ENCODE measurements around the gene HIPK1.
"Not testable (repeated sequence)": the region's sequence is repeated elsewhere in the genome, so short reads cannot be mapped to it uniquely, and the experiment has no call there.

HIPK1 gene

DNA sequence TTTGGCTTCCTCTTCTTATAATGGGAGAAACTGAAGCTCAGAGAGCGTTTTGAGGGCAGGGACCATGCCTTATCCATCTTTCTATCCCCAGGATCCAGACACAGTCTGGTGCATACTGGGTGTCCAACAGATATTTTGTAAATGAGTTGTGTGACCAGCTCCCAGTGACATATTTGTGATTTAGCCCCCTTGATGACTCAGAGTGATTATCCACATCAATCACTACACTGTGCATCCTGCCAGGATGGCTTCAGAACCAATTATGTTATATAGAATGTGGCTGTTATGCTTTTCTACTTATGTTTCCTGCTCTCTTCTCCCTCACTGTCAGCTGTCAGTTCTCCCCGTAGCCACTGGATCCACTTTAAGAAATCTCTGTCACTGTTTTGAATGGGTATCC, 61.4 kb downstream of the HIPK1 start:
- FAIRE-seq (no peak), DNase-seq (ENCODE audit: insufficient read length, low spot score) (no peak)
- TF ChIP-seq POLR2A (IDR thresholded peaks at IDR 0.05; ENCODE audit: low read depth, low read length), result no peak

- FAIRE-seq (no peak), DNase-seq (ENCODE audit: insufficient read length, low spot score) (no peak)
- no peak for TF ChIP-seq POLR2A (IDR thresholded peaks at IDR 0.05; ENCODE audit: low read depth, low read length)
Measured at GRCh38 chr1:113990961-113991360, 61.8 kb downstream of the HIPK1 start.

DNA sequence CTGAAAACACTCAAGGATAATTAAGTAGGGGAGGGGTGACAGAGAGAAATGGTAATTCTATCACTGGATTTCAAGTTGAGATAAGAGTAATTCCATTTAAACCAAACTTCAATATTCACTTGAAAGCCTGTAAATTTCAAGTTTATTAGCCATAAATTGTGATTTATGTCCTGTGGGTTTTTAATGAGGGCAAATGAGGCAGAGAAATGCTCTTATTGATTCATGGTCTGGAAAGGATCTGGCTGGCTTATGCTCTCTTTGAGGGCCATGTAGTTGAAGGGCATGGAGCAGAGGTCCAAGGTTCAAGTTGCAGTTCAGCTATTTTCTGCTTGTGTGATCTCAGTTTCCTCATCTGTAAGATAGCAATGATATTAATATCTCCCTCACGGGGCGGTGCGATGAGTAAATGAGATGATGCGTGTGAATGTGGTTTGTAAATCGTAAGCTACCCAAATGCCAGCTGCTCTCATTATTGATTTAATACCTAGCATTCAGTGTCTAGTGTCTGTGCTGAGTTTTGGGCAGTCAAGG, 62.4 kb downstream of the HIPK1 start:
- DNase-seq (ENCODE audit: insufficient read length, low spot score), result no peak
- no peak for TF ChIP-seq POLR2A (IDR thresholded peaks at IDR 0.05; ENCODE audit: low read depth, low read length)
- no peak for FAIRE-seq

DNA sequence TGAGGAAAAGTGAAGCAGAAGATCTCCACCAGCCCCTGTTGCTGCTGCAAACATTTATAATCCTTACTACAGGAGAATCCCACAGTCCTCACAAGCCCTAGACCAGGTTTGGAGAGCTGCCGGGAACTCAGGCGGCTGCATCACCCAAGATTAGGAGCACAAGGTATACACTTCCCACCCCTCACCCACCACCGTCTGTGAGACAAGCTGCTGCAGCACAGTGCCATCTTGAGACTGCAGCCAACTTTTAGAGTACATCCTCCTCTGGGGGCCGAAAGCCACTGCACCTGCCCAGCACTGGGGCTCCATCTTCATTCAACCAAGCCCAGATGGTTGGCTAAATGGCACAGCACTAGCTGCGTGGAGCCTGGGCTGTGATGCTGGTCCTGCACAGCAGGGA, 63.9 kb downstream of the HIPK1 start:
- no peak for TF ChIP-seq POLR2A (IDR thresholded peaks at IDR 0.05; ENCODE audit: low read depth, low read length)
- FAIRE-seq (no peak), DNase-seq (ENCODE audit: insufficient read length, low spot score) (no peak)

GRCh38 chr1:113993766-113994165, 64.6 kb downstream of the HIPK1 start:
- DNase-seq (ENCODE audit: insufficient read length, low spot score) (no peak), FAIRE-seq (no peak)

GRCh38 chr1:113995382-113995781, 66.3 kb downstream of the HIPK1 start:
- no peak for DNase-seq (ENCODE audit: insufficient read length, low spot score)
- TF ChIP-seq POLR2A (IDR thresholded peaks at IDR 0.05; ENCODE audit: low read depth, low read length), result no peak
- no peak for FAIRE-seq

More at GRCh38 chr1:113993766-113994165, 64.6 kb downstream of the HIPK1 start:
- no peak for TF ChIP-seq POLR2A (IDR thresholded peaks at IDR 0.05; ENCODE audit: low read depth, low read length)

- DNase-seq (ENCODE audit: insufficient read length, low spot score) (no peak), FAIRE-seq (no peak)
- TF ChIP-seq POLR2A (IDR thresholded peaks at IDR 0.05; ENCODE audit: low read depth, low read length), result no peak
Measured at GRCh38 chr1:113998361-113998760, 69.2 kb downstream of the HIPK1 start.

GRCh38 chr1:113999233-113999632, 70.1 kb downstream of the HIPK1 start:
- FAIRE-seq, result no peak
- no peak for DNase-seq (ENCODE audit: insufficient read length, low spot score)
- no peak for TF ChIP-seq POLR2A (IDR thresholded peaks at IDR 0.05; ENCODE audit: low read depth, low read length)

DNA sequence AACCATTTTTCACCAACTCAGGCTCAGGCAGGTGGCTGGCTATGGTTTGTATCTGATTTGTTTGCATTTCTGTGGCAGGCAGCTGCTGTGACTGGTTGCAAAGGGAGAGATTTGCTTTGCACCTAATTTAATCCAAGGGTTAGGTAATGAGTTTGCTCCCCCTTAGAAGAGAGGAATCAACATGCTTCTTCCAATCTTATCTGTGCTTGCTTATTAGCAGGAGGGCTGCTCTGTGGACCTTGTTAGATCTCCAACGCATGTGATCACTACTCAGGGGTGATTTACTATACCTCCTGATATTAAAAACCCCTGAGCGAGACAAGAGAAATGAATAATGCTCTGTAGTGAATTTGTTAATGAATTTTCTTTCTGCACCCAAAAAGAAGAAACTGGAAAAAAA, 70.7 kb downstream of the HIPK1 start:
- no peak for FAIRE-seq
- TF ChIP-seq POLR2A (IDR thresholded peaks at IDR 0.05; ENCODE audit: low read depth, low read length), result no peak
- DNase-seq (ENCODE audit: insufficient read length, low spot score), result no peak

GRCh38 chr1:114000406-114000805, 71.3 kb downstream of the HIPK1 start:
- no peak for FAIRE-seq
- no peak for TF ChIP-seq POLR2A (IDR thresholded peaks at IDR 0.05; ENCODE audit: low read depth, low read length)
- DNase-seq (ENCODE audit: insufficient read length, low spot score), result no peak

DNA sequence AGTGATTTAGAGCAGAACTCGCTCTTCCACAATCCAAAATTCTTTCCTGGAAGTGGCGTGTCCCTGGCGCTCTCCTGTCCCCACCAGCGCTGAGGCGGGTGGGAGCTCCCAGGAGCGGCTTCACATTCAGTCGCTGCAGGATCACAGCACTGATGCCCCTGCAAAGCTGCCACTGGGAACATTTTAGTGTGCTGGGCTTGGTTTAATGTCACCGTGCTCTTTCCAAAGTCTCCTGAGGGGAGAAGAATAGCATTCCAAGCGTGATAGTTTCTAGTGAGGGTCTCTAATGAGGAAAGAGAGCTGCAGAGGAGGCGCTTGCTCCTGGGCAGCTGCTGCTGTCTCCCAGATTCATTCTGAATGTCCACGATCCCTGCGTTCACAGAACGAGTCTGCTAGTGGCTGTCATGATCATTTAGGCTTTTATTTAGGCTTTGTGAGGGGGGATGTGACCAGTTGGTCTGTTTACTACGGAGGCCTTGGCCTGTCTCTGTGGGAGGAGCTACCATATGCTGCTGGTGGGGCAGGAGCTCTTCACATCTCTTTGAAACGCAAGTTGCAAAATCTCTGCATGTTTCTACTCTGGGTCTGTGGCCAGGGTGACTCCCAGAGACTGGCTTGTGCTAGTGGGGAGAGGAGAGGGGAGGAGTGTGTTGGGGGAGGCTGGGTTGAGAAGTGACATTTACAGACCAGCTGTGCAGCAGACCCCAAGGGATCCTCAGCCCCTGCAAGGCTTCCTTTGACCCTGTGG, 73.5 kb downstream of the HIPK1 start:
- FAIRE-seq, result no peak
- no peak for DNase-seq (ENCODE audit: insufficient read length, low spot score)
- no peak for TF ChIP-seq POLR2A (IDR thresholded peaks at IDR 0.05; ENCODE audit: low read depth, low read length)

DNA sequence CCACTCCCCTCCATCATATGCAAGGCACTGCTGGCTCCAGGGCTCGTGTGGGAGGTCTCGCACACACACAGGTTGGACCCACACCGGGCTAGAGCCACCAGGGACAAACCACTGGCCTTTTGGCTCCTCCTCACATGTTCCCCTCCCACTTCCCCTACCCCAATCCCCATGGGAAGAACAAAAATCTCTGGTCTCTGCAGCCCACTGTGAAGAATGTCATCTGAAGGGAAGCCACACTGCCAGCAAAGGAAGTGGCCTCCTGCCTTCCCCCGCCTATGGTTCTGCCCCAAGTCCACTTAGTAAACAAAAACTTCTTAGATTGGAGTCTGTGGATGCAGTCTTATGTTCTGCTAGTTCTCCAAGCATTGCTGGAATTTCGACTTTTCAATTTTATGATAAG, 74.3 kb downstream of the HIPK1 start:
- DNase-seq (ENCODE audit: insufficient read length, low spot score) (no peak), FAIRE-seq (no peak)

DNA sequence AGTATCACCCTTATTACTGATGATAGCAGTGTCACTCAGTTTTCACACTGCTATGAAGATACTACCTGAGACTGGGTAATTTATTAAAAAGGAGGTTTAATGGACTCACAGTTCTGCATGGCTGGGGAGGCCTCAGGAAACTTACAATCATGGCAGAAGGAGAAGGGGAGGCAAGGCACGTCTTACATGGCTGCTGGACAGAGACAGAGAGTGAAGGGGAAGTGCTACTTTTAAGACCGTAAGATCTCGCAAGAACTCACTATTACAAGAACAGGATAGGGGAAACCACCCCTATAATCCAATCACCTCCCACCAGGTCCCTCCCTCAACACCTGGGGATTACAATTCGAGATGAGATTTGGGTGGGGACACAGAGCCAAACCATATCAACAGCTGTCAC, 77.7 kb downstream of the HIPK1 start:
- not testable (repeated sequence) for DNase-seq (ENCODE audit: insufficient read length, low spot score); FAIRE-seq

More for the DNA sequence above, 74.3 kb downstream of the HIPK1 start:
- no peak for TF ChIP-seq POLR2A (IDR thresholded peaks at IDR 0.05; ENCODE audit: low read depth, low read length)

- FAIRE-seq (no peak), DNase-seq (ENCODE audit: insufficient read length, low spot score) (no peak)
- TF ChIP-seq POLR2A (IDR thresholded peaks at IDR 0.05; ENCODE audit: low read depth, low read length), result no peak
Measured at GRCh38 chr1:114008480-114008941, 79.4 kb downstream of the HIPK1 start.

DNA sequence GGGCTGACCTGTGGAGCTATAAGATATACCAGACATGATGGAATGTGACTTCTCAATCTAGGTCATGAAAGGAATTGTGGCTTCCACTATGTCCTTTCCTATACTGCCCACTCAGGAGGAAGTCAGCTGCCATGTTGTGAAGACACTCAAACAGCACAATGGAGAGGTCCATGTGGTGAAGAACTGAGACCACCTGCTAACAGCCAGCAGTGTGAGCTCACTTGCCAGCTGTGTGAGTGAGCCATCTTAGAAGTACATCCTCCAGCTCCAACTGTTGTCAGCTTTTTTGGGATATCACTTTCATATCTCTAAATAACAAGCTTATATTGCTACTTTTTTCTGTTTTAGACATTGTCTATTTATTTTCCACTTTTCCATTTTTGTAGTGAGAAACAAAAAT, 79.9 kb downstream of the HIPK1 start:
- DNase-seq (ENCODE audit: insufficient read length, low spot score) (no peak), FAIRE-seq (no peak)
- TF ChIP-seq POLR2A (IDR thresholded peaks at IDR 0.05; ENCODE audit: low read depth, low read length), result no peak
